ENCODE results near the gene A4GALT. TPM values are rescaled to one million over a fixed set of nuclear protein-coding genes. Genes with fewer than 3 reads are reported as not detected.
A peak's percentile ranks its signal among the peaks of the same experiment; 100 is the strongest.

Gene A4GALT
- total and polyA plus RNA-seq, 2 of the 13 experiments (the other 11 are each of a cell fraction or from before 2014, with no cell fraction given): 0.09 to 1.1 TPM

DNA sequence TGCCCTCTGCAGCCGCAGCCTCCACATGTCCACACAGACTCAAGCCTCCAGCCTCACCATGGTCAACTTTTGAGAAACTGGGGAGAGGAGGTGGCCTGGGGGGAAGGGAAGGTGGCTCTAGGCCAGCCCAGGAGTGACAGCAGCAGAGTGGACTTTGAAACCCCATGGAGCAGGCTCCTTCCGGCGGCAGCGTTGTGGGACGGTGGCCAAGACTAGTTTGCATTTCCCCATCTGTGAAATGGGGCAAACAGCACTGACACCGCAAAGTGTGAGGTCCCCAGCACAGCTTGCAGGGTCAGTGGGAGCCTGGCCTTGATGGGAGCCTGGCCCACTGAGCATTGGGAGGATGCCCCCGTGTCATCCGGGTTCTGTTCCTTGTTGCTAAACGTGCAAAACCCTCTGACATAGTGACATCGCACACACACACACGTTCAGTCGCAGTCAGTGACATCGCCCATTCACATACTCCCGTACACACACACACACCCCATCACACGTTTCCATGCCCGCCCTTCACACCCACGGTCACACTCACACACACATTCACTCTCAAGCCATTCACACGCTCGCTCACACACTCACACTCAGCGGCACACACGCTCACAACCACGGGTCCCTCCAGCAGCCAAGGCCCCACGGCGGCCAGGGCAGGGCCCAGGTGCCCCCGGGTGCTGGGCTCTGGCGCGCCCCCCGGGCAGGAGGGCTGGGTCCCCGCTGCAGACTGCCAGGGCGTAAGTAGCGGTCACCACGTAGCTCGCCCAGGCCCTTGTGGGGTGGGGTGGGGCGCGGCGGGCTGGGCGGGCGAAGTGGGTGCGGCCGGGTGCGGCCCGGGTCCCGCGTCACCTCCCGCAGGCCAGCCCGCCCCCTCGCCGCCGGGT lies 72.1 kb downstream of the A4GALT start (continued):
- TF ChIP-seq, protein P1, sequence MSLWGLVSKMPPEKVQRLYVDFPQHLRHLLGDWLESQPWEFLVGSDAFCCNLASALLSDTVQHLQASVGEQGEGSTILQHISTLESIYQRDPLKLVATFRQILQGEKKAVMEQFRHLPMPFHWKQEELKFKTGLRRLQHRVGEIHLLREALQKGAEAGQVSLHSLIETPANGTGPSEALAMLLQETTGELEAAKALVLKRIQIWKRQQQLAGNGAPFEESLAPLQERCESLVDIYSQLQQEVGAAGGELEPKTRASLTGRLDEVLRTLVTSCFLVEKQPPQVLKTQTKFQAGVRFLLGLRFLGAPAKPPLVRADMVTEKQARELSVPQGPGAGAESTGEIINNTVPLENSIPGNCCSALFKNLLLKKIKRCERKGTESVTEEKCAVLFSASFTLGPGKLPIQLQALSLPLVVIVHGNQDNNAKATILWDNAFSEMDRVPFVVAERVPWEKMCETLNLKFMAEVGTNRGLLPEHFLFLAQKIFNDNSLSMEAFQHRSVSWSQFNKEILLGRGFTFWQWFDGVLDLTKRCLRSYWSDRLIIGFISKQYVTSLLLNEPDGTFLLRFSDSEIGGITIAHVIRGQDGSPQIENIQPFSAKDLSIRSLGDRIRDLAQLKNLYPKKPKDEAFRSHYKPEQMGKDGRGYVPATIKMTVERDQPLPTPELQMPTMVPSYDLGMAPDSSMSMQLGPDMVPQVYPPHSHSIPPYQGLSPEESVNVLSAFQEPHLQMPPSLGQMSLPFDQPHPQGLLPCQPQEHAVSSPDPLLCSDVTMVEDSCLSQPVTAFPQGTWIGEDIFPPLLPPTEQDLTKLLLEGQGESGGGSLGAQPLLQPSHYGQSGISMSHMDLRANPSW (CRISPR knock-in tag; IDR thresholded peaks at IDR 0.05; ENCODE audit: borderline replicate concordance): 0 out of 2 replicates have a peak, but pooled peaks have one; percentile 33
- TF ChIP-seq ZBTB42 (CRISPR knock-in tag; IDR thresholded peaks at IDR 0.05): 0 out of 2 replicates have a peak, but pooled peaks have one; percentile 75
- TF ChIP-seq PITX1 (CRISPR knock-in tag; IDR thresholded peaks at IDR 0.05): 0 out of 2 replicates have a peak, but pooled peaks have one; percentile 61
- no peak for TF ChIP-seq NFATC3 (CRISPR knock-in tag; IDR thresholded peaks at IDR 0.05)
- TF ChIP-seq SALL1 (CRISPR knock-in tag; IDR thresholded peaks at IDR 0.05): peak; percentile 84
- peak; percentile 93 for TF ChIP-seq HDAC1 (CRISPR knock-in tag; IDR thresholded peaks at IDR 0.05)
- TF ChIP-seq FOXC1 (CRISPR knock-in tag; IDR thresholded peaks at IDR 0.05; ENCODE audit: borderline replicate concordance): peak; percentile 79
- TF ChIP-seq, protein P2, sequence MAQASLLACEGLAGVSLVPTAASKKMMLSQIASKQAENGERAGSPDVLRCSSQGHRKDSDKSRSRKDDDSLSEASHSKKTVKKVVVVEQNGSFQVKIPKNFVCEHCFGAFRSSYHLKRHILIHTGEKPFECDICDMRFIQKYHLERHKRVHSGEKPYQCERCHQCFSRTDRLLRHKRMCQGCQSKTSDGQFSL (CRISPR knock-in tag; IDR thresholded peaks at IDR 0.05): peak; percentile 74; the same call in 1 of the 2 replicates
- TF ChIP-seq ZNF564 (CRISPR knock-in tag; IDR thresholded peaks at IDR 0.05): peak; percentile 46; the same call in 1 of the 2 replicates
- TF ChIP-seq KLF16 (CRISPR knock-in tag; IDR thresholded peaks at IDR 0.05): peak in 1 of 2 experiments; percentile 50; a peak in 1 of 4 replicates
- no peak for TF ChIP-seq ZNF326 (CRISPR knock-in tag; IDR thresholded peaks at IDR 0.05; ENCODE audit: borderline replicate concordance)
- no peak for TF ChIP-seq HOXA9 (CRISPR knock-in tag; IDR thresholded peaks at IDR 0.05; ENCODE audit: borderline replicate concordance)
- 0 out of 2 replicates have a peak, but pooled peaks have one; percentile 18 for TF ChIP-seq ZNF878 (CRISPR knock-in tag; IDR thresholded peaks at IDR 0.05)
- no peak for TF ChIP-seq TP53 (CRISPR knock-in tag; conservative IDR thresholded peaks at IDR 0.05)
- peak; percentile 65 to 69 for TF ChIP-seq POLR2A (IDR thresholded peaks at IDR 0.05; ENCODE audit: insufficient read depth in 1 of 2, low read depth in 2 of 2, low read length in 2 of 2)
- TF ChIP-seq, protein P3, sequence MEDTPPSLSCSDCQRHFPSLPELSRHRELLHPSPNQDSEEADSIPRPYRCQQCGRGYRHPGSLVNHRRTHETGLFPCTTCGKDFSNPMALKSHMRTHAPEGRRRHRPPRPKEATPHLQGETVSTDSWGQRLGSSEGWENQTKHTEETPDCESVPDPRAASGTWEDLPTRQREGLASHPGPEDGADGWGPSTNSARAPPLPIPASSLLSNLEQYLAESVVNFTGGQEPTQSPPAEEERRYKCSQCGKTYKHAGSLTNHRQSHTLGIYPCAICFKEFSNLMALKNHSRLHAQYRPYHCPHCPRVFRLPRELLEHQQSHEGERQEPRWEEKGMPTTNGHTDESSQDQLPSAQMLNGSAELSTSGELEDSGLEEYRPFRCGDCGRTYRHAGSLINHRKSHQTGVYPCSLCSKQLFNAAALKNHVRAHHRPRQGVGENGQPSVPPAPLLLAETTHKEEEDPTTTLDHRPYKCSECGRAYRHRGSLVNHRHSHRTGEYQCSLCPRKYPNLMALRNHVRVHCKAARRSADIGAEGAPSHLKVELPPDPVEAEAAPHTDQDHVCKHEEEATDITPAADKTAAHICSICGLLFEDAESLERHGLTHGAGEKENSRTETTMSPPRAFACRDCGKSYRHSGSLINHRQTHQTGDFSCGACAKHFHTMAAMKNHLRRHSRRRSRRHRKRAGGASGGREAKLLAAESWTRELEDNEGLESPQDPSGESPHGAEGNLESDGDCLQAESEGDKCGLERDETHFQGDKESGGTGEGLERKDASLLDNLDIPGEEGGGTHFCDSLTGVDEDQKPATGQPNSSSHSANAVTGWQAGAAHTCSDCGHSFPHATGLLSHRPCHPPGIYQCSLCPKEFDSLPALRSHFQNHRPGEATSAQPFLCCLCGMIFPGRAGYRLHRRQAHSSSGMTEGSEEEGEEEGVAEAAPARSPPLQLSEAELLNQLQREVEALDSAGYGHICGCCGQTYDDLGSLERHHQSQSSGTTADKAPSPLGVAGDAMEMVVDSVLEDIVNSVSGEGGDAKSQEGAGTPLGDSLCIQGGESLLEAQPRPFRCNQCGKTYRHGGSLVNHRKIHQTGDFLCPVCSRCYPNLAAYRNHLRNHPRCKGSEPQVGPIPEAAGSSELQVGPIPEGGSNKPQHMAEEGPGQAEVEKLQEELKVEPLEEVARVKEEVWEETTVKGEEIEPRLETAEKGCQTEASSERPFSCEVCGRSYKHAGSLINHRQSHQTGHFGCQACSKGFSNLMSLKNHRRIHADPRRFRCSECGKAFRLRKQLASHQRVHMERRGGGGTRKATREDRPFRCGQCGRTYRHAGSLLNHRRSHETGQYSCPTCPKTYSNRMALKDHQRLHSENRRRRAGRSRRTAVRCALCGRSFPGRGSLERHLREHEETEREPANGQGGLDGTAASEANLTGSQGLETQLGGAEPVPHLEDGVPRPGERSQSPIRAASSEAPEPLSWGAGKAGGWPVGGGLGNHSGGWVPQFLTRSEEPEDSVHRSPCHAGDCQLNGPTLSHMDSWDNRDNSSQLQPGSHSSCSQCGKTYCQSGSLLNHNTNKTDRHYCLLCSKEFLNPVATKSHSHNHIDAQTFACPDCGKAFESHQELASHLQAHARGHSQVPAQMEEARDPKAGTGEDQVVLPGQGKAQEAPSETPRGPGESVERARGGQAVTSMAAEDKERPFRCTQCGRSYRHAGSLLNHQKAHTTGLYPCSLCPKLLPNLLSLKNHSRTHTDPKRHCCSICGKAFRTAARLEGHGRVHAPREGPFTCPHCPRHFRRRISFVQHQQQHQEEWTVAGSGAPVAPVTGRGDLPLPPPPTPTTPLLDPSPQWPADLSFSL (CRISPR knock-in tag; IDR thresholded peaks at IDR 0.05): peak; percentile 88; the same call in 1 of the 2 replicates
- no peak for TF ChIP-seq ZNF543 (CRISPR knock-in tag; IDR thresholded peaks at IDR 0.05)
- no peak for TF ChIP-seq ZNF775 (CRISPR knock-in tag; IDR thresholded peaks at IDR 0.05; ENCODE audit: borderline replicate concordance)
- TF ChIP-seq HES4 (CRISPR knock-in tag; IDR thresholded peaks at IDR 0.05; ENCODE audit: borderline replicate concordance): no peak
- TF ChIP-seq NFE2L1 (CRISPR knock-in tag; IDR thresholded peaks at IDR 0.05; ENCODE audit: borderline replicate concordance): peak; percentile 33; the same call in 1 of the 2 replicates

All from HepG2 (cell line).